GM12864 (cell line): ENCODE results near the gene CCDC60.

Experiments used
- DNase-seq: peaks from one replicate; pipeline ENCODE4 v3.0.0-alpha.2; 2011; ENCODE audit warnings: low read depth
- H3K4me3 ChIP-seq: 2 replicates; pipeline ENCODE4 v1.5.1; 2011; ENCODE audit warnings: mild to moderate bottlenecking, low read depth, low read length, control low read depth
- CTCF ChIP-seq: IDR thresholded peaks from 2 replicates; pipeline ENCODE4 v1.5.1; 2011; ENCODE audit warnings: low read depth, mild to moderate bottlenecking, moderate library complexity, low read length, control low read depth, inconsistent platforms; ENCODE audit errors: missing control alignments

CCDC60 gene

GRCh38 chr12:119319638-119320037 lies 14.9 kb upstream of the CCDC60 start:
- TF ChIP-seq CTCF = no peak
- no peak for DNase-seq
- H3K4me3 ChIP-seq = no peak overlapping the region

- no peak for TF ChIP-seq CTCF
- no peak overlapping the region for H3K4me3 ChIP-seq
- DNase-seq = no peak
These were observed 13.9 kb upstream of the CCDC60 start for GRCh38 chr12:119320678-119321077.

DNA sequence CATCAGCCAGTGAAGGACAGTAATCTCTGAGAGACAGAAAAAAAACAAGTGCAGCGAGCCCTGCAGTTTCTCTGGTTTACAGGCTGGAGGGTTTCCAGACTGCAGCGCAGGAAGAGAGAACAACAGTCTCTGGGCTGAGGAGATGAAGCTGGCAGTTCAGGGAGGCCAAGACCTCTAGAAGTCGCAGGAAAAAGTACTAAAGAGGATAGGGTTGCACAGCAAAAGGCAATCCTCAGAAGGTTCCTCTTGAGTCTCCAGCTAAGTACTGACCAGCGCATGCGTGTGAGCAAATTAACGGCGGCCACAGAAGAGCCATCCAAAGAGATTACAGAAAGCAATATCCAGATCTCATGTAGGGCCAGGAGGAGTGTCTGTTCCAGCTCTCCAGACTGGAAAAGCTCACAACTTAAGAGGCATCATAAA lies 12.2 kb upstream of the CCDC60 start:
- TF ChIP-seq CTCF = no peak
- no peak overlapping the region for H3K4me3 ChIP-seq
- no peak for DNase-seq

DNA sequence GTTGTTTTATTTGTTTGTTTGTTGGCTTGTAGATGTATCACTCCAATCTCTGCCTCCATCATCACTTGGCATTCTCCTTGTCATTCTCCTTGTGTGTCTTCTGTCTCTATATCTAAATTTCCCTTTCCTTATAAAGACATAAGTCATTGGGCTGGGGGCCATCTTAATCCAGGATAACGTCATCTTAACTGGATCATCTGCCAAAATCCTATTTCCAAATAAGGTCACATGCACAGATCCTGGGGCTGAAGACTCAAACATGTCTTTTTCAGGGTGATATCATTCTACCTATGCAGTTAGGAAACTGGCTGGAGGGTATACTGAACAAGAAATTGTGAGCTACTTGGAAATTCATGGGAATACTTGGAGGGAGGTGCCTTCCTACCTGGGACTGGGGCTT lies 8.7 kb upstream of the CCDC60 start:
- no peak for TF ChIP-seq CTCF
- DNase-seq = no peak
- H3K4me3 ChIP-seq = no peak overlapping the region

GRCh38 chr12:119326341-119326740 lies 8.2 kb upstream of the CCDC60 start:
- no peak for DNase-seq
- no peak for TF ChIP-seq CTCF
- H3K4me3 ChIP-seq = no peak overlapping the region

DNA sequence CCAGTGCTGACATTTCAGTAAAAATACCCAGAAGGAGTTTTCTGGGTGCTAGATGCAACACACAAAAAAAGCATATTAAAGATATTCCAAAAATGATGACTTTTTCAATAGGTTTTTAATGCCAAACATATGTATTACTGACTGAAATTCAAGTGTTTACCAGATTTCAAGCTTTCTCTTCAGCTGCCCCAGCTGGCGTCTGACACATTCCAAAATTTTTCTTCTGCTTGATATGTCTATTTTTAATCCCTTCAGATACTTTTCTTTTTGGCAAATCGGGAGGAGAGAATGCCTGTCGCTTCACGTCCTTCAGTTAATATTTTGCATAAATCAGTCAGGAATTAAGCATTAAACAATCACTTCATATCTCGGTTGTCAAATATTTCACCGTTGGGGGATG lies 7.1 kb upstream of the CCDC60 start:
- H3K4me3 ChIP-seq = no peak overlapping the region
- no peak for DNase-seq
- TF ChIP-seq CTCF = no peak

GRCh38 chr12:119328111-119328510 lies 6.4 kb upstream of the CCDC60 start:
- TF ChIP-seq CTCF = peak; percentile 80
- no peak for DNase-seq

More at GRCh38 chr12:119328111-119328510, 6.4 kb upstream of the CCDC60 start:
- H3K4me3 ChIP-seq = no peak overlapping the region
